ENCODE results near the gene CA14.
"Not testable (repeated sequence)": the region's sequence is repeated elsewhere in the genome, so short reads cannot be mapped to it uniquely, and the experiment has no call there.

Gene CA14

DNA sequence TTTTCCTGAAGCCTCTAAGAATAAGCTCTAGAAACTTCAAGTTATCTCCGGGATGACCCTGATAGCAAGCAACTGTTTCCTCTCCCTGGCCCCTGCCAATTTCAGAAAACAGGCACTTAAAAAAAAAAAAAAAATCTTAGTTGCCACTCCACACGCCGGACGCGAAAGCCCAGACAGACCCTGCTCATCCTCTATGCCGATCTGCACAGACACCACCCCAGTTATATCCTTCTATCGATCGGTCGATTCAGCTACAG, 23.3 kb upstream of the CA14 start:
- no peak for DNase-seq (ENCODE audit: low read depth)
- peak overlapping the region; percentile 89 for H3K4me3 ChIP-seq (ENCODE audit: low read length)
- TF ChIP-seq, protein P1, sequence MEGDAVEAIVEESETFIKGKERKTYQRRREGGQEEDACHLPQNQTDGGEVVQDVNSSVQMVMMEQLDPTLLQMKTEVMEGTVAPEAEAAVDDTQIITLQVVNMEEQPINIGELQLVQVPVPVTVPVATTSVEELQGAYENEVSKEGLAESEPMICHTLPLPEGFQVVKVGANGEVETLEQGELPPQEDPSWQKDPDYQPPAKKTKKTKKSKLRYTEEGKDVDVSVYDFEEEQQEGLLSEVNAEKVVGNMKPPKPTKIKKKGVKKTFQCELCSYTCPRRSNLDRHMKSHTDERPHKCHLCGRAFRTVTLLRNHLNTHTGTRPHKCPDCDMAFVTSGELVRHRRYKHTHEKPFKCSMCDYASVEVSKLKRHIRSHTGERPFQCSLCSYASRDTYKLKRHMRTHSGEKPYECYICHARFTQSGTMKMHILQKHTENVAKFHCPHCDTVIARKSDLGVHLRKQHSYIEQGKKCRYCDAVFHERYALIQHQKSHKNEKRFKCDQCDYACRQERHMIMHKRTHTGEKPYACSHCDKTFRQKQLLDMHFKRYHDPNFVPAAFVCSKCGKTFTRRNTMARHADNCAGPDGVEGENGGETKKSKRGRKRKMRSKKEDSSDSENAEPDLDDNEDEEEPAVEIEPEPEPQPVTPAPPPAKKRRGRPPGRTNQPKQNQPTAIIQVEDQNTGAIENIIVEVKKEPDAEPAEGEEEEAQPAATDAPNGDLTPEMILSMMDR (conservative IDR thresholded peaks at IDR 0.05; ENCODE audit: low read length): no peak

DNA sequence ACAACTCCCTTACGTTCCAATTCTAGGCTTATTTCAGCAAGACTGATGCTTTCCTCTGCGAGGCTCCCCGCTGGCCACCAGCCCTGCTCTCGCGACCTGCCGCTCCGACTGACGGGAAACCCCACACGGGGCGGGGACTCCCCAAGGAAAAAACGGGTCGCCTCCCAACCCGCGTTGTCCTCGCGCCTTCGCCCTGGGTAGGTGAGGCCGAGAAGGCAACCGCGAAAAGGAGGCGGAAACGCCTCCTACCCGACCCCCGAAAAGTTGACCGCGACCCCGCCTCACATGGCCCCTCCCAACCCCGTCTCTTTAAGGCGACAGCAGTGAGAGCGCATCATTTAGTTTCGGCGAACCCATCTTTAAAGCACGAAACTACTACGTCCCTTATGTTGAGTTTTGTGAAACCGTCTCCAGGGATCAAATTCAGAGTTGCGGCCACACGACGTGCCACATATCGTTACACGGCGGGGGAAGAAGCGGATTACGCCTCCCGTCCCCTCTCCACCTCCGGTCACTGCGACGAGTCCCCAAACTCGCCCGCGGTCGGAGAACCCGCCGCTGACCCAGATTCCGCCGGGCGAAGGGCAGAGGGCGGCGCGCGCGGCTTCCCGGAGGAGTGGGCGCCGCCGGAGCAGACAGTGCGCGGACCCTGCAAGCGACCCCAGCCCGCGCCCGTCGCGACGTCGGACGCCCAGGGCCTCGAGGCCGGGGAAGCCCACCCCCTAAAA, 22.8 kb upstream of the CA14 start:
- peak; percentile 62 for DNase-seq (ENCODE audit: low read depth)
- H3K4me3 ChIP-seq (ENCODE audit: low read length): peak overlapping the region; percentile 89
- TF ChIP-seq, protein P1 (conservative IDR thresholded peaks at IDR 0.05; ENCODE audit: low read length): no peak

- TF ChIP-seq, protein P1 (conservative IDR thresholded peaks at IDR 0.05; ENCODE audit: low read length): no peak
- H3K4me3 ChIP-seq (ENCODE audit: low read length): peak overlapping the region; percentile 89
- DNase-seq (ENCODE audit: low read depth): no peak
Observed at GRCh38 chr1:150235294-150235851, 22.2 kb upstream of the CA14 start.

- peak within 1 kb of the TSS; percentile 89 for H3K4me3 ChIP-seq (ENCODE audit: low read length)
- TF ChIP-seq, protein P1 (conservative IDR thresholded peaks at IDR 0.05; ENCODE audit: low read length): peak; percentile 18; the same call in 1 of the 2 replicates
- DNase-seq (ENCODE audit: low read depth): peak; percentile 100
Observed at GRCh38 chr1:150235852-150236613, 21.5 kb upstream of the CA14 start, which contains the start of gene ANP32E. TSS of gene ANP32E (minus strand) at chr1:150236112. CDS start at chr1:150235786, 326 bp downstream.

GRCh38 chr1:150236614-150237100, 20.9 kb upstream of the CA14 start:
- no peak for DNase-seq (ENCODE audit: low read depth)
- TF ChIP-seq, protein P1 (conservative IDR thresholded peaks at IDR 0.05; ENCODE audit: low read length): no peak
- H3K4me3 ChIP-seq (ENCODE audit: low read length): peak overlapping the region; percentile 89

GRCh38 chr1:150237176-150237575, 20.4 kb upstream of the CA14 start:
- H3K4me3 ChIP-seq (ENCODE audit: low read length); DNase-seq (ENCODE audit: low read depth): not testable (repeated sequence)

GRCh38 chr1:150237746-150238145, 19.8 kb upstream of the CA14 start:
- no peak for DNase-seq (ENCODE audit: low read depth)
- H3K4me3 ChIP-seq (ENCODE audit: low read length): no peak overlapping the region
- TF ChIP-seq, protein P1 (conservative IDR thresholded peaks at IDR 0.05; ENCODE audit: low read length): no peak

Measured in AG10803 (cell line).